HUES48 (cell line): ENCODE results near the gene CNPPD1.

Source experiments
- H3K27ac ChIP-seq: one replicate; pipeline ENCODE4 v1.7.0; 2013; ENCODE audit warnings: low read depth, low read length, inconsistent platforms
- H3K27me3 ChIP-seq: 2 replicates; pipeline ENCODE4 v1.6.1; 2013; ENCODE audit warnings: mild to moderate bottlenecking, low read length; ENCODE audit not compliant: control insufficient read depth, insufficient read depth
- H3K36me3 ChIP-seq: 2 replicates; pipeline ENCODE4 v1.6.1; 2013; ENCODE audit warnings: low read length; ENCODE audit not compliant: control insufficient read depth, insufficient read depth
- H3K4me1 ChIP-seq: 2 replicates; pipeline ENCODE4 v1.6.1; 2013; ENCODE audit warnings: mild to moderate bottlenecking, low read length; ENCODE audit not compliant: control insufficient read depth, insufficient read depth
- H3K4me3 ChIP-seq: 2 replicates; pipeline ENCODE4 v1.5.1; 2013; ENCODE audit warnings: mild to moderate bottlenecking, low read depth, low read length
- H3K9ac ChIP-seq: 2 replicates; pipeline ENCODE4 v1.6.1; 2013; ENCODE audit warnings: mild to moderate bottlenecking, low read depth, low read length, moderate library complexity
- H3K9me3 ChIP-seq: 2 replicates; pipeline ENCODE4 v1.6.1; 2013; ENCODE audit warnings: low read length; ENCODE audit not compliant: control insufficient read depth, insufficient read depth

Gene CNPPD1

DNA sequence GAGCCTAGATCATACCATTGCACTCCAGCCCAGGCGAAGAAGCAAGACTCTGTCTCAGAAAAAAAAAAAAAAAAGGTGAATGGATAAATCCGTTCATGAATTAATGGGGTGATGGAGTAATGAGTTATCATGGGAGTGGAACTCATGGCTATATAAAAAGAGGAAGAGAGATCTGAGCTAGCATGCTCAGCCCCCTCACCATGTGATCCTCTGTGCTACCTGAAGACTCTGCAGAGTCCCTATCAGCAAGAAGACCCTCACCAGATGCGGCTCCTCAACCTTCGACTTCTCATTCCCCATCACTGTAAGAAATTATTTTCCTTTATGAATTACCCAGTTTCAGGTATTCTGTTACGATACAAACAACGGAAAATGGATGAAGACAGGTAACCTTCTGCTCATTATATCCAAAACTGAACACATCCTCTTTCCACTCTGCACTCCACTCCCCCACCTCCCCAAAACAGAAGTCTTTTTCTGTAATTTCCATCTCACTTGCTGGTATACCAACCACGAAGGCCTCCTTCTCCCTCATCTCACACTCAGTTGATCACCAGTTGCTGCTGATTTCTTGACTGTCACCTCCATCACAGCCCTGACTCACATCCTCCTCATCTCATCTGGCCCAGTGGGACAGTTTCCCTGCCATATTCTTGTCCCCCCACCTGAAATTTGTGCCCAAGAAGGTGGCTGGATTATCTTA lies 10.2 kb upstream of the CNPPD1 start:
- no peaks in the 10 kb centered on the region for H3K27me3 ChIP-seq
- H3K9me3 ChIP-seq: no peaks in the 10 kb centered on the region
- no peak overlapping the region for H3K4me3 ChIP-seq
- H3K9ac ChIP-seq: no peak overlapping the region
- peaks cover 25% of the 10 kb centered on the region for H3K36me3 ChIP-seq
- H3K27ac ChIP-seq: no peak overlapping the region
- H3K4me1 ChIP-seq: no peaks in the 10 kb centered on the region

DNA sequence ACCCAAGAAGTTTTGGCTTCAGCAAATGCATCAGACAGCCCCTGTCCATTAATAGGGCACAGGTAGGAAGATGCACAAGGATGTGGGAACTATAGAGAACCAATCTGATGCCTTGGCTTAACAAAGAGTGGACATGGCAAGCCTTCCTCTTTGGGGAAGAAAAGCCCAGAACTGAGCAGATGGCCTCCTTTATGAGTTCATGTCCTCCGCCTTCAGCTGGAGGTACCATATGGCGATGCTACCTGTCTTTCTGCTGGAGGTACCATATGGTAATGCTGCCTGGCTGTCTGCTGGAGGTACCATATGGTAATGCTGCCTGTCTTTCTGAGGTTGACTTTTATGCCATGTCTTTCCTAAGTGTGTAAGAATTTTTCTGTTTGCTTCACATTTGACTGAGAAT lies 7.4 kb upstream of the CNPPD1 start:
- peaks cover 48% of the 10 kb centered on the region for H3K36me3 ChIP-seq
- H3K4me1 ChIP-seq: no peaks in the 10 kb centered on the region
- H3K9ac ChIP-seq: no peak overlapping the region
- no peak overlapping the region for H3K4me3 ChIP-seq
- H3K27ac ChIP-seq: no peak overlapping the region
- no peaks in the 10 kb centered on the region for H3K27me3 ChIP-seq
- H3K9me3 ChIP-seq: no peaks in the 10 kb centered on the region

DNA sequence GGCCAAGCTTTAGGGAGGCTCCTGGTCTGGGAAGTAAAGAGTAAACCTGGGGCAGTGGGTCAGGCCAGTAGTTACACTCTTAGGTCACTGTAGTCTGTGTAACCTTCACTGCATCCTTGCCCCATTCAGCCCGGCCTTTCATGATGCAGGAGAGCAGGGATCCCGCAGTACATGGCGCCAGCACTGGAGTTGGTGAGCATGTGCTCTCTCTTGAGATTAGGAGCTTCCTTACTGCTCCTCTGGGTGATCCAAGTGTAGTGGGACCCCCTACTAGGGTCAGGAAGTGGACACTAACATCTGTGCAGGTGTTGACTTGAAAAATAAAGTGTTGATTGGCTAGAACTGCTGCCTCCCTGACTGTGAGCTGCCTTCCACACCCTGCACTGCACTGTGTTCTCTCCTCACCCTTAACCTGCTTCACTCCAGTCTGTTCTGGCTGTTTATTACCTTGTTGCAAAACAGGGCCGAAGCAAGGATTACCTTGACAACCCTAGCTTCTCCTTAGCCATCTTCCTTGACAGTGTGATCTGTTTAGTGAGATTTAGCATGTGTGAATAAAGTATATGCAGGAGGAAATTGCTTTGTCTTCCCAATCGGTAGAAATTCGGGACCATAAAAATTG lies 6.5 kb upstream of the CNPPD1 start:
- 0 out of 2 replicates have a peak, but pooled peaks cover 5% of the 10 kb centered on the region for H3K4me1 ChIP-seq
- no peak overlapping the region for H3K27ac ChIP-seq
- no peak overlapping the region for H3K9ac ChIP-seq
- H3K9me3 ChIP-seq: no peaks in the 10 kb centered on the region
- no peaks in the 10 kb centered on the region for H3K27me3 ChIP-seq
- peaks cover 48% of the 10 kb centered on the region for H3K36me3 ChIP-seq
- no peak overlapping the region for H3K4me3 ChIP-seq

DNA sequence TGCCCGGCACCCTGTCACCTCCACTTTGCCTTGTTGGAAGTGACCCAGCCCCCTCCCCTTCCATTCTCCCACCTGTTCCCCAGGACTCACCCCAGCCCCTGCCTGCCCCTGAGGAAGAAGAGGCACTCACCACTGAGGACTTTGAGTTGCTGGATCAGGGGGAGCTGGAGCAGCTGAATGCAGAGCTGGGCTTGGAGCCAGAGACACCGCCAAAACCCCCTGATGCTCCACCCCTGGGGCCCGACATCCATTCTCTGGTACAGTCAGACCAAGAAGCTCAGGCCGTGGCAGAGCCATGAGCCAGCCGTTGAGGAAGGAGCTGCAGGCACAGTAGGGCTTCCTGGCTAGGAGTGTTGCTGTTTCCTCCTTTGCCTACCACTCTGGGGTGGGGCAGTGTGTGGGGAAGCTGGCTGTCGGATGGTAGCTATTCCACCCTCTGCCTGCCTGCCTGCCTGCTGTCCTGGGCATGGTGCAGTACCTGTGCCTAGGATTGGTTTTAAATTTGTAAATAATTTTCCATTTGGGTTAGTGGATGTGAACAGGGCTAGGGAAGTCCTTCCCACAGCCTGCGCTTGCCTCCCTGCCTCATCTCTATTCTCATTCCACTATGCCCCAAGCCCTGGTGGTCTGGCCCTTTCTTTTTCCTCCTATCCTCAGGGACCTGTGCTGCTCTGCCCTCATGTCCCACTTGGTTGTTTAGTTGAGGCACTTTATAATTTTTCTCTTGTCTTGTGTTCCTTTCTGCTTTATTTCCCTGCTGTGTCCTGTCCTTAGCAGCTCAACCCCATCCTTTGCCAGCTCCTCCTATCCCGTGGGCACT lies 5.8 kb upstream of the CNPPD1 start:
- Histone ChIP-seq H3K9ac (no peak overlapping the region), H3K36me3 (peaks cover 48% of the 10 kb centered on the region), H3K27ac (no peak overlapping the region), H3K27me3 (no peaks in the 10 kb centered on the region), H3K4me3 (no peak overlapping the region), H3K4me1 (0 out of 2 replicates have a peak, but pooled peaks cover 5% of the 10 kb centered on the region), H3K9me3 (no peaks in the 10 kb centered on the region)

DNA sequence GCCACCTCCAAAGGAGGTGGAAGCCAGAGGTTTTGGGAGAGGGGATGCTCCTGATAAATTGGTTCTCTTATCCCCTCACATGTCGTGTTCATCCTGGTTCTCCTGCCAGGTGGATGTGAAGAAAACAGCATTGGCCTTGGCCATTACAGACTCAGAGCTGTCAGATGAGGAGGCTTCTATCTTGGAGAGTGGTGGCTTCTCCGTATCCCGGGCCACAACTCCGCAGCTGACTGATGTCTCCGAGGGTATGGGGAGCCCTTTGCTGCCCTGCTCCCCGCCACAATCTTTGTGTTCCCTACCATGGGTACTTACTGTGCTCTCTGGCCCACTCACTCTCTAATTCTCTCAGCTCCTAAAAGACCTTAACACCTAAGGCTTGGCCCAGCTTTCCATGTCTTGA lies 4.8 kb upstream of the CNPPD1 start:
- Histone ChIP-seq H3K9me3 (no peaks in the 10 kb centered on the region), H3K27ac (no peak overlapping the region), H3K4me3 (no peak overlapping the region), H3K9ac (no peak overlapping the region), H3K27me3 (no peaks in the 10 kb centered on the region), H3K4me1 (0 out of 2 replicates have a peak, but pooled peaks cover 5% of the 10 kb centered on the region), H3K36me3 (peaks cover 48% of the 10 kb centered on the region)

DNA sequence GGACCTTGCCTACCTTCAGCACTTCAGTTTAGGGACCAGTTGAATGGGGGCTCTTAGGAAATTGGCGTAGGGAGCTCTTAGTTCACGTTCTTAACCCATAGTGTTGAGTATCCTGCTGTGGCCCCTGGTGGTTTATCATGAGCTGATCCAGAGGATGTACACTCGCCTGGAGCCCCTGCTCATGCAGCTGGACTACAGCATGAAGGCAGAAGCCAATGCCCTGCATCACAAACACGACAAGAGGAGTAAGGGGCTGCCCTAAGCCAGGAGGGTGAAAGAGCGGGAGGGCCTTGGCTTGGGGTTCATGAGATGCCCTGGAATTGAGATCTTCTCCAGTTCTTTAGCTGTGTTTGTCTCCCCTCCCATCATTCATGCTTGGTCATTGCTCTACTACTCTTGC lies 4.2 kb upstream of the CNPPD1 start:
- Histone ChIP-seq H3K9ac (no peak overlapping the region), H3K4me3 (no peak overlapping the region), H3K27me3 (no peaks in the 10 kb centered on the region), H3K27ac (no peak overlapping the region), H3K36me3 (peaks cover 48% of the 10 kb centered on the region), H3K4me1 (peaks cover 6% of the 10 kb centered on the region), H3K9me3 (no peaks in the 10 kb centered on the region)

DNA sequence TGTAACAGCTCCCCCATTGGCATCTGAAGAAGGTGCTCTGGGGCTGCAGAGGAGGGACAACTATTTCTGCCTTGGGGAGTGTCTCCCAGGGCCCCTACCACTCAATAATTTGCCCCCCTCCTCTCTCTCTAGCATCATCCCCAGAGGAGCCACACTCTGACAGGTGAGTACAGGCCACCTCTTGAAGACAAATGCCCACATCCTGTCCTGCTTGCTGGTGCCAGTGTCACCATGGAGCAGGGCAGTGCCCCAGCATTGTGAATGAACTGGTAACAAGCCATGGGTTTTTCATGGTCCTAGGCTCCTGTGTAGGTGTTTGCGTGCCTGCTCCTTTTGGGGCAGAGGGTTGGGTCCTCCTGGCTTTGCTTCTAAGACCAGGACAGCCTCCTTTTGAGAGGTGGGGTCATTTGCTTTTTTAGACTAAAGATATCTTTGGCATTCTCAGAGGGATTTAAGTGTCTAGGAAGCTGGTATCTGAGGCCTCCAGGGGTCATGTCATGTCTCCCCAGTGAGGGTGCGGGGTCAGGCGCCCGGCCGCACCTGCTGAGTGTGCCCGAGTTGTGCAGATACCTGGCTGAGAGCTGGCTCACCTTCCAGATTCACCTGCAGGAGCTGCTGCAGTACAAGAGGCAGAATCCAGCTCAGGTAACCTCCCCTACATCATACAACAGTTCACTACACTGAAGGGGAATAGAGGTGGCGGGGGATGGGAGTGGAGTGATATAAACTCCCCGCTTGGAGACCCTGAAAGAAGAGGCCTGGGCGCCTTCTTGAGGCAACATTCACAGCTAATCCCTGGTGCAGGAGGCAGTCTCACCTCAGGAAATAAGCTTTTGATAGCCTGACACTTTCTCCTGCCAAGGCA lies 3.1 kb upstream of the CNPPD1 start:
- H3K36me3 ChIP-seq: peaks cover 49% of the 10 kb centered on the region
- no peak overlapping the region for H3K27ac ChIP-seq
- no peak overlapping the region for H3K9ac ChIP-seq

DNA sequence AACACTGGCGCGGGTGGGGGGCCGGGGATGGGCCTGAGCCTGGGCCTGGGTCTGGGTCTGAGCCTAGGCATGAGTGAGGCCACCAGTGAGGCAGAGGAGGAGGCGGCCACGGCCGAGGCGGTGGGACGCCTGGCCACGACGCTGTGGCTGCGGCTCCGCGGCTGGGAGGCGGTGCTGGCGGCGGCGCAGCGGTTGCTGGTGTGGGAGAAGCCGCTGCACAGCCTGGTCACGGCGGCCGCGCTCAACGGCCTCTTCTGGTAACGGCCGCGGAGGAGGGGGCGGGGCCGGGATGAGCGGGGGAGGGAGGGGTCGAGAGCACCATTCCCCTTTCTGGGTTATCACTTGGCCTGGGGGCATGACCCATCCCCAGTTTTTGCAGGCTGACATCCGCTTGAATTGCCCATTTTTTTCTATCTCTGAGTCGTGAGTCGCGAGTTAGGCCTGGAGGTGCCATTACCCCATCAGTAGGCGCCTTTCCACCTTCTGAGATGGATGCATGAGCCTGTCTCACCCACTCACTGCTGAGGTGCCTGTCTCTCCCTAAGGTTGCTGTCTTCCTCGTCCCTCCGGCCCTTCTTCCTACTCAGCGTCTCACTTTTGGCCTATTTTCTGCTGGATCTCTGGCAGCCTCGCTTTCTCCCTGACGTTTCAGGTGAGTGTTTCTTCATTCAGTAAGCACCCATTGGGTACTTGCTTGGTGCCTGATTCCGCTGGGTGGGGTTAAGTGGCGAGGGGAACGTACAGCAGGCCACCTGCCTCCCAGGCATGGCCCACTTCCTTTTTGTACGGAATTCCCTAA lies 1.9 kb upstream of the CNPPD1 start:
- peaks cover 11% of the 10 kb centered on the region for H3K4me1 ChIP-seq
- H3K9me3 ChIP-seq: no peaks in the 10 kb centered on the region
- peak overlapping the region; percentile 54 for H3K27ac ChIP-seq
- peak overlapping the region; percentile 100 for H3K4me3 ChIP-seq
- no peak overlapping the region for H3K9ac ChIP-seq
- no peaks in the 10 kb centered on the region for H3K27me3 ChIP-seq
- H3K36me3 ChIP-seq: peaks cover 53% of the 10 kb centered on the region

More for the DNA sequence above, 3.1 kb upstream of the CNPPD1 start:
- Histone ChIP-seq H3K27me3 (no peaks in the 10 kb centered on the region), H3K4me1 (peaks cover 11% of the 10 kb centered on the region), H3K4me3 (no peak overlapping the region), H3K9me3 (no peaks in the 10 kb centered on the region)

DNA sequence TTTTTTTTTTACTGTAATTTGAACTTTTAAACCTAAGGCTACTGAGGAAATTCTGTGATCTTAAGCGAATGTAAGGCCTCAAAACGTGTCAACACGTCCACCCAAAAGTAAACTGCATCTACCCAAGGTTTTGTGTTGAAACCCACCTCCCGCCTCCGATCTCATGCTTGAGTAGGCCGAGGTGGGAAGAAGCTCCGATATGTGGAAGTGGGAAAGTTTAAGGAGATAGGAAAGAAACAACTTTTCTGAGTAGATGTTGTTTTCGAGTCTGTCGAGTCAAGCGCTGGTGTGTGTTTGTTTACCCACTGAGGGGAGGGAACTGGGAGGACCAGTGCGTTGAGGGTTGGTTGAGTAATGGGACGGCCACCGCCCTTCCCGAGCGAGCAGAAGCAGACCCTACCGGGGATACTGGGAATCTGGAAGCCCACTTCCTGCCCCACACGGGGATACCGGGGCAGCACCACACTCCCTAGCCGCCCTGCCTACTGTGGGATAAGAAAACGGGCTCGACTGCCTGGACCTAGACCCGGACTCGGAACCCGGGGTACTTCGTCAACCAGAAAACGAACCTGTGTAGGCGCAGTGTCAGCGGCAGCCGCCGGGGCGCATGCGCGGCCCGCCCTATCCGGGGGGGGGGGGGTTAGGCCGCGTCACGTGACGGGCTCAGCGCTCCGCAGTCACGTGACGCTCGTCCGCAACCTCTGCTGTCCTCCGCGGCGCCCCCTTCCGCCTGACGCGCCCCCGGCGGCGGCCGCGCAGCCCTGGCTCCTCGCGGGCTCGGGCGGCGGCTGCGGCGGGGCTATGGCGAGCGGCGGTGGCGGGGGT lies 1.0 kb upstream of the CNPPD1 start, which contains the start of gene RETREG2:
RETREG2 (plus strand) TSS at position 724 of the 825 bp plus-strand sequence; CDS start at position 802, 78 bp downstream.
- Histone ChIP-seq H3K36me3 (peaks cover 51% of the 10 kb centered on the region), H3K9me3 (no peaks in the 10 kb centered on the region), H3K9ac (peak within 1 kb of the TSS; percentile 69), H3K4me3 (peak within 1 kb of the TSS; percentile 100), H3K27ac (peak within 1 kb of the TSS; percentile 92), H3K27me3 (no peaks in the 10 kb centered on the region), H3K4me1 (peaks cover 11% of the 10 kb centered on the region)
